ENCODE data around the gene CHADL.
"Not testable (repeated sequence)": the region's sequence is repeated elsewhere in the genome, so short reads cannot be mapped to it uniquely, and the experiment has no call there.

DNA sequence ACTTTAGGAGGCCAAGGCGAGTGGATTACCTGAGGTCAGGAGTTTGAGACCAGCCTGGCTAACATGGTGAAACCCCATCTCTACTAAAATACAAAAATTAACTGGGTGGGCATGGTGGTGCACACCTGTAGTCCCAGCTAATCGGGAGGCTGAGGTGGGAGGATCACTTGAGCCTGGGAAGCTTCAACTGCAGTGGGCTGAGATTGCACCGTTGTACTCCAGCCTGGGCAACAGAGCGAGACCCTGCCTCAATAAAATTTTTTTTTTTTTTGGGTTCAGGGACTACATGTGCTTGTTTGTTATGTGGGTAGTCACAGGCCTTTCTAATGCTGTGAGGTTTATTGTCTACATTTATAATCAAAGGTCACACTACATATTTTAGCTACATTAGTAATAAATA, 19.0 kb upstream of the CHADL start:
- TF ChIP-seq, protein P1, sequence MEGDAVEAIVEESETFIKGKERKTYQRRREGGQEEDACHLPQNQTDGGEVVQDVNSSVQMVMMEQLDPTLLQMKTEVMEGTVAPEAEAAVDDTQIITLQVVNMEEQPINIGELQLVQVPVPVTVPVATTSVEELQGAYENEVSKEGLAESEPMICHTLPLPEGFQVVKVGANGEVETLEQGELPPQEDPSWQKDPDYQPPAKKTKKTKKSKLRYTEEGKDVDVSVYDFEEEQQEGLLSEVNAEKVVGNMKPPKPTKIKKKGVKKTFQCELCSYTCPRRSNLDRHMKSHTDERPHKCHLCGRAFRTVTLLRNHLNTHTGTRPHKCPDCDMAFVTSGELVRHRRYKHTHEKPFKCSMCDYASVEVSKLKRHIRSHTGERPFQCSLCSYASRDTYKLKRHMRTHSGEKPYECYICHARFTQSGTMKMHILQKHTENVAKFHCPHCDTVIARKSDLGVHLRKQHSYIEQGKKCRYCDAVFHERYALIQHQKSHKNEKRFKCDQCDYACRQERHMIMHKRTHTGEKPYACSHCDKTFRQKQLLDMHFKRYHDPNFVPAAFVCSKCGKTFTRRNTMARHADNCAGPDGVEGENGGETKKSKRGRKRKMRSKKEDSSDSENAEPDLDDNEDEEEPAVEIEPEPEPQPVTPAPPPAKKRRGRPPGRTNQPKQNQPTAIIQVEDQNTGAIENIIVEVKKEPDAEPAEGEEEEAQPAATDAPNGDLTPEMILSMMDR (IDR thresholded peaks at IDR 0.05), result not testable (repeated sequence)
- TF ChIP-seq POLR2AphosphoS5 (IDR thresholded peaks at IDR 0.05); POLR2A (IDR thresholded peaks at IDR 0.05; ENCODE audit: low read depth); EP300 (IDR thresholded peaks at IDR 0.05): not testable (repeated sequence)

Measured in esophagus muscularis mucosa (tissue), 4 donors.